ENCODE data around the gene LRTM2. TPM values are rescaled to one million over a fixed set of nuclear protein-coding genes. Genes with fewer than 3 reads are reported as not detected.

The LRTM2 gene
- total and polyA plus RNA-seq, 9 of the 15 experiments (the other 6 are each of a cell fraction or from before 2014, with no cell fraction given): 0.09 TPM; not detected in 8

DNA sequence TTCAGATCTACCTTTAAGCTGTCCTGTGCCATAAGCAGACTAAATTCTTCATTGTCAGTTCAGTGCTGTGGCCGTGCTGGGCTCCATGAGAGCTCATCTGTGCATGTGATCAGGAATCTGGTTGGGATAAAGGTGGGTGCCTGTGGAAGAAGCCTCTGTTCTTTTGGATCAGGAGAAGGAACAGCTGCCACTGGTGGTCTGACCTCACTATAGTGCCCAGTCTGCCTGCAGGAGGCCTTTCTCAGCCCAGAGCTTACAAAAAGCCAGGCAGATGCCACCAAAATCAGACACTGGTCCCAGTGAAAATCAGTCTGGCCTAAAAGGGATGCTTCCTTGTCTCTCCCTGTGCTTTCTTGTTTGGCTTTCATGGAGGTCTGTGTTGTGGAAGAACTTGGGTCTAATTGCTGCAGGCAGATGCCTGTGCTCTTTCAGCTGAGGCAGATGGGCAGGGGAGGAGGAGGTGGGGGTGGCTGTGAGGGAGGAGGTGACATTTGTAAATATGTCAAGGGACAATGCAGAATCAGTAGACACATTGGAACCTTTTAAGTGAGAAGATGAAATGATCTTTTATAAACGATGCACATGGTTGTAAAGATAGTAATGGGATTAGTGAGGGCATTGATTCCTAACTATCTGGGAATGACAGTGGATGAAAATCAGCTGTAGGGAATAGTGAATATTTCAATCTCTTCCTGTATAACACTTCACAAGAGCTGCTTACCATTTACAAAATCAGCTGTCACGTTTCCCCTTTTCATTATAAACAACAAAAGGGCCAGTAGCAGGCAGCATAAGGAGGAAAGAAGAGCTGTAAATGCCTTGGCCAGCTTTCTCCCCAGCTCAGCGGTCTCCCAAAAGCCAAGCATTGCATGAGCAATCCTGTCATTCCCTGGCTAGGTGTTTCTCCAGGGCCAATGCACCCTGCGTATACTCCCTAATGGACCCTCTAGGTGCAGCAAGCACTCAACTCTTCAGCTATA lies 53.5 kb downstream of the LRTM2 start:
- TF ChIP-seq NR2C2 (CRISPR knock-in tag; IDR thresholded peaks at IDR 0.05) (no peak), NR2C2 (tag; IDR thresholded peaks at IDR 0.05) (no peak), RUNX1 (IDR thresholded peaks at IDR 0.05; ENCODE audit: low read depth) (no peak), XRCC4 (IDR thresholded peaks at IDR 0.05; ENCODE audit: extremely low read depth, insufficient read depth, insufficient read length) (no peak), SP1 (CRISPR knock-in tag; IDR thresholded peaks at IDR 0.05) (no peak), TEAD2 (tag; IDR thresholded peaks at IDR 0.05) (no peak), ZC3H4 (CRISPR knock-in tag; IDR thresholded peaks at IDR 0.05; ENCODE audit: borderline replicate concordance) (no peak), ZNF384 (IDR thresholded peaks at IDR 0.05; ENCODE audit: low read depth, low read length) (no peak), SOX6 (IDR thresholded peaks at IDR 0.05) (no peak), ZNF217 (CRISPR knock-in tag; IDR thresholded peaks at IDR 0.05) (no peak), E2F3 (CRISPR knock-in tag; IDR thresholded peaks at IDR 0.05) (no peak), PHB2 (IDR thresholded peaks at IDR 0.05; ENCODE audit: low read depth) (no peak), ZNF445 (CRISPR knock-in tag; IDR thresholded peaks at IDR 0.05; ENCODE audit: low read depth) (no peak)
- TF ChIP-seq, protein P1, sequence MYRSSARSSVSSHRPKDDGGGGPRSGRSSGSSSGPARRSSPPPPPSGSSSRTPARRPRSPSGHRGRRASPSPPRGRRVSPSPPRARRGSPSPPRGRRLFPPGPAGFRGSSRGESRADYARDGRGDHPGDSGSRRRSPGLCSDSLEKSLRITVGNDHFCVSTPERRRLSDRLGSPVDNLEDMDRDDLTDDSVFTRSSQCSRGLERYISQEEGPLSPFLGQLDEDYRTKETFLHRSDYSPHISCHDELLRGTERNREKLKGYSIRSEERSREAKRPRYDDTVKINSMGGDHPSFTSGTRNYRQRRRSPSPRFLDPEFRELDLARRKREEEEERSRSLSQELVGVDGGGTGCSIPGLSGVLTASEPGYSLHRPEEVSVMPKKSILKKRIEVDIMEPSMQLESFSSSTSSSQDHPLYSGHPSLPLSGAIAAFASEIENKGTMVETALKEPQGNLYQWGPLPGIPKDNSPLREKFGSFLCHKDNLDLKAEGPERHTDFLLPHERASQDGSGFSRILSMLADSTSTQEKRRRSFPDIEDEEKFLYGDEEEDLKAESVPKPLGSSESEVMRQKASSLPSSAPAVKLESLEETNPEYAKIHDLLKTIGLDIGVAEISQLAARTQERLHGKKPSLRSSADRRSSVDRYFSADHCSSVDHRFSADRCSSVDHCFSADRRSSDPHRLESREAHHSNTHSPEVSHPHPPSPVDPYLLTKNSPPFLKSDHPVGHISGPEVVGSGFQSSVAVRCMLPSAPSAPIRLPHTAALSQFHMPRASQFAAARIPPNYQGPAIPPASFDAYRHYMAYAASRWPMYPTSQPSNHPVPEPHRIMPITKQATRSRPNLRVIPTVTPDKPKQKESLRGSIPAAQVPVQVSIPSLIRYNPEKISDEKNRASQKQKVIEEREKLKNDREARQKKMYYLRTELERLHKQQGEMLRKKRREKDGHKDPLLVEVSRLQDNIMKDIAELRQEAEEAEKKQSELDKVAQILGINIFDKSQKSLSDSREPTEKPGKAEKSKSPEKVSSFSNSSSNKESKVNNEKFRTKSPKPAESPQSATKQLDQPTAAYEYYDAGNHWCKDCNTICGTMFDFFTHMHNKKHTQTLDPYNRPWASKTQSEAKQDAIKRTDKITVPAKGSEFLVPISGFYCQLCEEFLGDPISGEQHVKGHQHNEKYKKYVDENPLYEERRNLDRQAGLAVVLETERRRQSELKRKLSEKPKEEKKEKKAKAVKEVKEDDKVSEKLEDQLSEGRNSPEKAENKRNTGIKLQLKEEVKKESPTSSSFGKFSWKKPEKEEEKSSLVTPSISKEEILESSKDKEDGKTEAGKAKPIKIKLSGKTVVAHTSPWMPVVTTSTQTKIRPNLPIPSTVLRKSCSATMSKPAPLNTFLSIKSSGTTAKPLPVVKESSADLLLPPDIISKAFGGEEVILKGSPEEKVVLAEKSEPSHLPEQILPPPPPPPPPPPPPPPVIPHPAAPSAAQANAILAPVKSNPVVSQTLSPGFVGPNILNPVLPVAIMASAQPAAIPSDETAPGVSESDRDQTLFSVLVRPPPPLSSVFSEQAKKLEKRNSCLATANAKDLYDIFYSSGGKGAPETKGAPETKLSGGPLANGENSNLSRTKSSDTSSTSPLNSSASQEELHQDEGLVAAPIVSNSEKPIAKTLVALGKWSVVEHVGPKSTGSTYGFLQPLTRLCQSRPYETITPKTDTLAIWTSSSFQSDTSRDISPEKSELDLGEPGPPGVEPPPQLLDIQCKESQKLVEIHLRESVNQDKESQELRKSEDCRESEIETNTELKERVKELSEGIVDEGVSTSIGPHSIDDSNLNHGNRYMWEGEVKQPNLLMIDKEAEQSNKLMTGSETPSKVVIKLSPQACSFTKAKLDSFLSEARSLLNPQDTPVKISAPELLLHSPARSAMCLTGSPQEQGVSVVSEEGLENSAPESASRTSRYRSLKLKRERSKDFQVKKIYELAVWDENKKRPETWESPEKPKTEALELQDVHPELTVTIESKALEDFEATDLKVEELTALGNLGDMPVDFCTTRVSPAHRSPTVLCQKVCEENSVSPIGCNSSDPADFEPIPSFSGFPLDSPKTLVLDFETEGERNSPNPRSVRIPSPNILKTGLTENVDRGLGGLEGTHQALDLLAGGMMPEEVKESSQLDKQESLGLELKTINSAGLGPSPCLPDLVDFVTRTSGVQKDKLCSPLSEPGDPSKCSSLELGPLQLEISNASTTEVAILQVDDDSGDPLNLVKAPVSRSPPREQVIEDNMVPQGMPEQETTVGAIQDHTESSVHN (IDR thresholded peaks at IDR 0.05; ENCODE audit: borderline replicate concordance in 1 of 2, low read depth in 1 of 2): no peak
- Histone ChIP-seq H3K27ac (ENCODE audit: extremely low read depth, low read depth, low read length) (no peak overlapping the region), H3K27me3 (ENCODE audit: control insufficient read depth in 2 of 2, insufficient read depth in 2 of 2, low read length in 2 of 2) (peaks cover 3 to 44% of the 10 kb centered on the region in 2 experiments; a peak in 3 of 5 replicates), H4K20me1 (replicated peaks; ENCODE audit: control insufficient read depth, insufficient read depth, low read length) (no peaks in the 10 kb centered on the region; the same call in 1 of the 2 replicates), H3K36me3 (ENCODE audit: control insufficient read depth, insufficient read depth, low read length) (no peaks in the 10 kb centered on the region), H3K4me2 (ENCODE audit: insufficient read depth, low read length) (no peak overlapping the region), H3K9me1 (ENCODE audit: control insufficient read depth, insufficient read depth, low read length) (no peaks in the 10 kb centered on the region), H3K4me1 (replicated peaks in 1 of 2; ENCODE audit: control insufficient read depth in 2 of 2, insufficient read depth in 2 of 2, low read length in 2 of 2) (no peaks in the 10 kb centered on the region; a peak in 1 of 5 replicates), H3K4me3 (no peak overlapping the region), H3K9ac (ENCODE audit: insufficient read depth in 1 of 2, low read depth in 2 of 2, low read length in 2 of 2) (no peak overlapping the region), H3K79me2 (ENCODE audit: control insufficient read depth, insufficient read depth, low read length) (no peaks in the 10 kb centered on the region), H3K9me3 (replicated peaks; ENCODE audit: control insufficient read depth, insufficient read depth, low read depth, low read length) (no peaks in the 10 kb centered on the region), H2AFZ (ENCODE audit: low read depth, low read length) (no peak overlapping the region)
- ChIA-PET CTCF (ENCODE audit: low intra/inter-chr PET ratio) (no interaction called here), POLR2A (interaction anchor here (0.7 to 1.1 kb wide), 2 partner anchors 14 to 50 kb away, joined by 3 to 7 read pairs; no protein-coding TSS in a partner anchor)
- ATAC-seq (no peak), FAIRE-seq (no peak), DNase-seq (ENCODE audit: extremely low read depth in 1 of 4, low spot score in 3 of 4) (no peak)
- BruUV-seq (replicated peaks): no TSS peak
- in situ Hi-C loops (cut with MboI): no loop called here
- 2% methylated on average over 5 of the region's 5 CpGs for WGBS (ENCODE audit: insufficient coverage, low coverage, missing lambda C conversion rate)
- intact Hi-C loops (cut with micrococcal nuclease): no loop called here

All from K562 (cell line).